NCI-H187 (cell line): Measurements from ENCODE around the gene OOSP2.

Source experiments
- DNase-seq, 2 experiments: peaks; one replicate each; lab custom pipeline; 2025; lab: John Stamatoyannopoulos, UW

The OOSP2 gene

DNA sequence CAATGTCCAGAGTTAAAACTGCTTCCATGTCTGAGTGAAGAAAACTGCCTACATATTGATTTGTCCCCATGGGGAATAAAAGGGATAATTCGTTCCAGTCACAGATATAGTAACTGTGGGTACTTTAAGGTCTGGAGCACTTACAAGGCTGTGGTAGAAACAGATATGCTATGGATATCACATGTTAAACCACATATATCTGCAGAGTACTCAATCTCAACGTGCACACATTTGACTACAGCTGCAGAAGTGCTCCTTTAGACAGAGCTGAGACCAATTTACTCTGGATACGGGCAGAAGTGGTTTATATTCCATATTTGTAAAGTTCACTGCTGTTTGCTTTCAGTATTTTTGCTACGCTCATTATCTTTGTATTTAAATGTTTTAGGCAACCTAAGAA, 38.5 kb downstream of the OOSP2 start:
- no peak for DNase-seq

DNA sequence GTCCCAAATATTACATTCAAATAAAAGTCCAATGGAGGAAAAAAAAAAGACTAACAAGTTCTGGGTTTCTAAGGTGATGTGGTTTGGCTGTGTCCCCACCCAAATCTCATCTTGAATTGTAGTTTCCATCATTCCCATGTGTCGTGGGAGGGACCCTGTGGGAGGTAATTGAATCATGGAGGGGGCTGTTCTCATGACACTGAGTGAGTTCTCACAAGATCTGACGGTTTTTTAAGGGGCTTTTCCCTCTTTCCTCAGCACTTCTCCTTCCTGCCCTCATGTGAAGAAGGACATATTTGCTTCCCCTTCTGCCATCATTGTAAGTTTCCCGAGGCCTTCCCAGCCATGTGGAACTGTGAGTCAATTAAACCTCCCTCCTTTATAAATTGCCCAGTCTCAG, 40.3 kb downstream of the OOSP2 start:
- no peak for DNase-seq

DNA sequence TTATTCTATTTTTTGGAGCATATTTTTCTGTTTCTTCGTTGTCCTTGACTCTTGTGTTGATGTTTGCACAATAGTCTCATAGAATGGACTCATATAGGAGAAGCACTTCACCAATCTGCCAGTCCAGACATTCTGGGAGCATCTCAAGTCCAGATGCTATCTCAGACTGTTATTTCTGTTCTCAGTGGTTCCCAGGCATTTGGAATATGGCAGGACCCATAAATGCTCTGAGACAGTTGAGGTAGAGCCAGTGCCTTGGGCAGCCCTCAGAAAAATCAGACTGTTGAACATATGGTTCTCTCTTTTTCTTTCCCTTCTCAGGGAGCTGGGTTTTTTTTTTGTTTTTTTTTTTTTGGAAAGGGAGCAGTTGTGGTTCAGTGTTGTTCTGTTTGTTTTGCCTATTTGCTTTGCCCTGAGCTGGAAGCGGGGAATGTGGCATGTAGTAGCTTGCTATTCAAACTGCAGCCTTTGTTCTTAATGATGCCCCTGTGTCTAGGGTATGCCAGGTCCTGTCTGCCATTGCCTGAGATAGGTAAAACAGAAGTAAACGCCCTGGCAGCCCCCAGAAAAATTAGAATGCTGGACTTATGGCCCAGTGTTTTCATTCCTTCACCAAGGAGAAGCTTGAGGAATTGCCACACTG, 44.5 kb downstream of the OOSP2 start:
- no peak for DNase-seq

- no peak for DNase-seq
These were observed 45.7 kb downstream of the OOSP2 start for GRCh38 chr11:60085909-60086308.

- no peak for DNase-seq
These were observed 47.0 kb downstream of the OOSP2 start for GRCh38 chr11:60087239-60087638.

DNA sequence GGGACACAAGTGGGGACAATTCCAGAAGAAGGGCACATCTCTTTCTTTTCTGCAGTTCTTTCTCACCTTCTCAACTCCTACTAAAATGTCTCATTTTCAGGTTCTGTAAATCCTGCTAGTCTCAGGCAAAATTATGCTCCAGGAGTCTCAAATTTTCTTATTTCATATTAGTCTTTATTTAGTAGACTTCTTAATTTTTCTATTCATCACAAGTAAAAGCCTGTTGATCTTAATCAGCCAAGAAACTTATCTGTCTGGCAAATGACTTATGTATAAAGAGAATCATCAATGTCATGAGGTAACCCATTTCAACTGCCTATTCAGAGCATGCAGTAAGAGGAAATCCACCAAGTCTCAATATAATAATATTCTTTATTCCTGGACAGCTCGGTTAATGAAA, 48.2 kb downstream of the OOSP2 start, which contains the start of gene MS4A2:
Gene MS4A2 (plus strand): TSS at position 301 of the 400 bp plus-strand sequence. CDS start 102 bp downstream, outside the sequence.
- no peak for DNase-seq

GRCh38 chr11:60095477-60096120, 55.4 kb downstream of the OOSP2 start:
- no peak for DNase-seq

DNA sequence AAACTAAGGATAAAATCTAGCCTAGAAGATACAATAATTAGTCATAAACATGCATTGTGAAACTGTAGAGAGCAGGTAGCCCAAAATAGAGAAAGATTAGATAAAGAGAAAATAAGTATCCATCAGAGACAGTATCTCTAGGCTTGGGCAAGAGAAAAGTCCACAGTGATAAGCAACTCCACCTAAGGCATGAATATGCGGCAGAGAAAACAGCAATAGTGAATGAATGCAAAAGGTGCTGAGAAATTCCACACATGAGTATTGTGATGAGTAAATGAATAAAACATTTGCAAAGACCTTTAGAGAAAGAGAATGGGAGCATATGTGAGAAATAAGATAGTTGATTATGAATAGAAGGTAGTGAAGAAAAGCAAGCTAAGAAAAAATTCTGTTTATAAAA, 57.0 kb downstream of the OOSP2 start:
- no peak for DNase-seq
